GM12873 (cell line): Measurements from ENCODE around the gene S100A14.

Source experiments
- CTCF ChIP-seq: IDR thresholded peaks from 2 replicates; pipeline ENCODE4 v1.5.1; 2012; ENCODE audit warnings: low read depth, mild to moderate bottlenecking, moderate library complexity, low read length, control low read depth; ENCODE audit not compliant: insufficient read depth; ENCODE audit errors: missing control alignments

Gene S100A14

GRCh38 chr1:153646672-153647345 is 30.7 kb upstream of the S100A14 start:
- TF ChIP-seq CTCF: no peak

DNA sequence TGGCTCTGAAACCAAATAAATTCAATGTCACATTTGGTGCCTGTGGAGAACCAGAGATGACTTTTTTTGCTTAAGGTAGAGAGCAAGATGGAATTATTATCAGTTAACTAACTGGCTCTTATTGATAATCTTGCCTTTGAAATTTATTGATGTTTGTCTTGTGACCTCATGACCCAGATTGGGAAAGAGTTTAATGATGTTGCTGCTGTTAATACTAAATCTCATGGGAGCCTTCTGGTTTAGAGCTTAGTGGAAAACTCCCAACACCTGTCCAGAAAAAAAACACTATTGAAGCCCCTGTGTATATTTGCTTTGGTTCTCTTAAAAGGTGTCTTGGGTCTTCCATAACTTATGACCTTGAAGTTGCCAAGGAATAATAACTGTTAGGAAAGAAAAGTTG is 27.7 kb upstream of the S100A14 start:
- no peak for TF ChIP-seq CTCF

GRCh38 chr1:153643100-153643499 is 27.0 kb upstream of the S100A14 start:
- no peak for TF ChIP-seq CTCF

DNA sequence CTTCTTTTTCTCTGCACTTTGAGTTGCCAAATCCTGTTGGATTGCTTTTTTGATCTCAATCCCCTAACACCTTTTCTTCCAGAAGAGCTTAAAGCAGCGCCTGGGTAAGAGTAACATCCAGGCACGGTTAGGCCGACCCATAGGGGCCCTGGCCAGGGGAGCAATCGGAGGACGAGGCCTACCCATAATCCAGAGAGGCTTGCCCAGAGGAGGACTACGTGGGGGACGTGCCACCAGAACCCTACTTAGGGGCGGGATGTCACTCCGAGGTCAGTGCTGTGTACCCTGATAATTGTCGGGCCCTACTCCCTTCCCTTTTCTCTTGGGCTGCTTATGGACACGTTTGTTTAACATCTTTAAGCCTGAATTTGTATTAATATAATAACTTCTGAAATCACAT is 26.0 kb upstream of the S100A14 start:
- no peak for TF ChIP-seq CTCF

DNA sequence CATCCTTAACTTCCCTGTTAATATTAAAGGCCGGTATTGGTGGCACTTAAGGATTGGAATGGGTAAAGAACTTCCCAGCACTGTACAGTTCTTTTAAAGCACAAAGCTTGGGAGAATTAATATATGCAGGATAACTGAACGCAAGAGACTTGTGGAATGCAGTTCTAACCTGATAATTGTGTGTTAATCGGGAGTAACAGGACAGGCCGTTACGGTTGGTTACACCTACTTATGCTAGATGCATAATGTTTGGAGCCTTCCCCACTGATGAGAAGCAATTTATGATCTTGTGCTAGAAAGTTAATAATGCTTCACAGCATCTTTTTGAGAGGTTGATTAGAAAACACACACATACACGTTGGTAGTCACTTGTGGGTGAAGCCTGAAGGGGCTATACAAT is 24.7 kb upstream of the S100A14 start:
- TF ChIP-seq CTCF: no peak

GRCh38 chr1:153639280-153639679 is 23.2 kb upstream of the S100A14 start:
- TF ChIP-seq CTCF: no peak

DNA sequence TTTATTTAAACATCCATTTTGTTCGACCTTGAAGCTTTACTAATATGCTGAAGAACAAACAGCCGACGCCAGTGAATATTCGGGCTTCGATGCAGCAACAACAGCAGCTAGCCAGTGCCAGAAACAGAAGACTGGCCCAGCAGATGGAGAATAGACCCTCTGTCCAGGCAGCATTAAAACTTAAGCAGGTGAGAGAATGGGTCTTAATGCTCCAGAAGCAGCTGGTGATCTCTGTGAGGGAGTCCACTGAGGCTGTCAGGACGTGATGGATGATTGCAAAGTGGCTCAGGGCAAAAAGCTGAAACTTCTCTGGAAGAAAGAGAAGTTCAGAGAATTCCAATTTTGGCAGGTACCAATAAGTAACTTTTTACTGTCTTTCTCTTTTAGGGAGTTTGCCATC is 22.1 kb upstream of the S100A14 start:
- TF ChIP-seq CTCF: no peak
